GM18858 (cell line): ENCODE measurements around the gene PCAT7.

Experiments used
- ATAC-seq: cut with Tn5 transposase; IDR thresholded peaks from one replicate; pipeline ENCODE4 v1.9.1; 2021; ENCODE audit not compliant: unreplicated experiment

PCAT7 gene

GRCh38 chr9:94602666-94603065, 47.8 kb downstream of the PCAT7 start:
- ATAC-seq: no peak

DNA sequence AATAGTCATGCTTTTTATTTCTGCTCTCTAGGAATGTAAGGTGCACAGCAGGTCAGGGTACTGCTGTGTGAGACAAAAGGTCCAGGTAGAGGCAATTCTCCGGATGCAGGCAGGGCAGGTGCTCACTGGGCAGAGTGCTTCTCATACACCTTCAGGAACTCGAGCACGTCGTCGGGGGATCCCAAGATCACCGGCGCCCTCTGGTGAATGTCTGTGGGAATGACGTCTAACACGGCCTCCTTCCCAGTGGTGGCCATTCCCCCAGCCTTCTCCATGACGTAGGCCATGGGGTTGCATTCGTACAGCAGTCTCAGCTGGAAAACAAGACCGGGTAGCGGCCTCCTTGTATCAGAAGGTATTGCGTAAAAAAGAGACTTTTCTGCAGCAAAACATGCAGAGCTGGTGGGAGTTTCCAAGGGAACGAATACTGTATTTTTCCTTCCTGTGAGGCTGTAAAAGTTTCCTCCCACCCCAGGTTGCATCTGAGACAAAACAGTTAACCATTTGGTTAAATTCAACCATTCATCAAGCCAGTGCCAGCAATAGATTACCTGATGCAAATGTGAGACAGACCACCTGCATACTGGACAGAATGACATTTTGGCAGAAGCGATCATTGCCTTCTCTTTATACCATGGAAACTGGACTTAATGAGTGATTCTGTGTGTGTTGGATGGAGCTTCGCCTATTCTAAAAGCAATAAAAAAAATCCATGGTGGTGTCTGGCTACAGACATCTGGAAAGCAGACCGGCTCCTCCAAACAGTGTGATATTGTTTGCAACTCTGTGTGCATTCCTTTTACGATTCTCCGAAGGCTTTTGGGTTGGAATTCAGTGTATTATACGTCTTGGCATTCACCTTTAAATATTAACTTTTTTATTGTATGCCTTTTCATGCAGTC, 48.6 kb downstream of the PCAT7 start:
- ATAC-seq: no peak

DNA sequence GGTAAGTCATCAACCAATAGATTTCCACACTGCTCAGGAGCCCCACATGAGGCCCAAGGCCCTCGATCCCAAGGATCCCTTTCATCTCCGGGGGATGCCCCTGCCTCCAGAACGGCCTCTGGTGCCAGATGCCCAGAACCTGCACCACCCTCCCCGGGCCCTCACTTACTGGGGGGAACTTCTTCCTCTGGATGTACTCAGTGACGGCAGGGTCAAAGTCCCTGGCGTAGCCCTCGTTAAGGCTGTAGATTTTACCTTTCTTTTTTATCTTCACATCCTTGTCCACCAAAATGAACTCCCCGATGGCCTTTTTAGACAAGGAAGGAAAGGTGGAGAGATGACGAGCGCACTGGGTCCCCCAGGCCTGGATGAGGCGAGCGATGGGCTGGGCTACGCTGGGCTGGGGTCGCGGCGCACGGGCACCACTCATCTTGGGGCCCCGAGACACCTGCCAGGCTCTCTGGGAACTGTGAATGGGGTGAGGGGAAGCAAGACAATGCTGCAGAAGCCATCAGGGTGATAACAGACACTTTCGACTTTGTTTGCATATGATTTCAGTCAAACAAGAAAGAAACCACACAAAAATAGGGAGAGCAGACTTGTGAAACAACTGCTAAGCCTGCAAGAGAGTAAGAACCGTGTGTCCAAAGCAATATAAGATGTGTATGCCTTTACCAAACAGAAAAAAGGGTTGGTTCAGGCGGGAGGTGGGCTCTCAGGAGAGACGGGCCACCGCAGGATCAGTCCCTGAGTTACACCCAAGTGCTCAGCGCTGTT, 52.0 kb downstream of the PCAT7 start:
- no peak for ATAC-seq

DNA sequence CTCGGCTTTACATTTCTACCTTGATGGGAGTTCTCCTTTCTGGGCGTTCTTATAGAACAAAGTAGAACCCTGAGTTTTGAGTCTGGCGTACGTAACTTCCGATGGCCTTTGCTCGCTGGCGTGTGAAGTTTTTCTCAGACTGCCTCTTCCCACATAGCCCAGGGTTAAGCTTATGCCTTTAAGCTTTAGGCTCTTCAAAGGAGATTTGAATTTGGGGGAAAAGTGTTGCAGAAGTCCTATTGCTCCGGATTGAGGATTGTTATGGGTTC, 52.5 kb downstream of the PCAT7 start:
- ATAC-seq: no peak

- ATAC-seq: no peak
Measured at GRCh38 chr9:94610181-94610606, 55.3 kb downstream of the PCAT7 start.

GRCh38 chr9:94611638-94612068, 56.8 kb downstream of the PCAT7 start:
- ATAC-seq: no peak

- no peak for ATAC-seq
Measured at GRCh38 chr9:94612071-94612470, 57.2 kb downstream of the PCAT7 start.

DNA sequence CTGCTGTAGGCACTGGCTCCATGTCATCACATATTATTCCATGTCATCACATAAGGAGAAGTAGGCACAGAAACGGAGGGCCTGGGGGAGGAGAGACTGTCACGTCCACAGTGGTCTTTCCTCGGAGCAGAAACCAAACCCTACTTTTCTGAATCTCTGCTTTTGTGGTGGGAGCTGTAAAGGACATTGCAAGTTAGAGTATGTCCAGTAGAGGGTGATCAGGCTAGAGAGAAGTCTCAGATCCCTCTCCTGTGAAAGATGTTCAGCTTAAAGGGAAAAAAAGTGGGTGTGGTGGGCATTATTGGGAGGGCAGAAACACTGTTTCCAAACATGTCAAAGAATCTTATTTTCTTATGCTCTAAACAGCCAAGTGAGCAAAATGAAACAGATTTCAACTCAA, 58.1 kb downstream of the PCAT7 start:
- ATAC-seq: no peak

DNA sequence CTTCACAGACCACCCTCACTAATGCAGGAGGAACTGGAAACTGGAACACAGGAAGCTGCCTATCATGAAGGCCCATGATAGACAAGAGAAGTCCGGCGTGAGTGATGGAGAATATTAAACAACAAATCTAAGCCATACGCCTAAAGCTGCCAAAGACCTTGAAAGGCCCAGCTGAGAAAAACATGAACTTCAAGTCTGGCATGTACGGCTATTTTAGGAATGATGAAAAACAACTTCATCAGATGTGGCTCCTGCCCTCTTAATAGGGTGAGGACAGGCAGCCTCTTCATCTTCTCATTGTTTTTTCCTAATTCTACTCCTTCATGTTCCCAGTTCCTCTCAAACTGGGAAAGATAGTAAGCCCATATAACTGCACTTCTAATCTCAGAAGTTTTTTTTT, 64.1 kb downstream of the PCAT7 start:
- ATAC-seq: no peak
